B cell (primary cell): ENCODE measurements around the gene XYLT1. TPM values are rescaled to one million over a fixed set of nuclear protein-coding genes. Genes with fewer than 3 reads are reported as not detected.

Experiments
- ATAC-seq: fragments of 200-7000 bp; cut with Tn5 transposase; one replicate; pipeline ENCODE4 v1.10.0; 2021; ENCODE audit warnings: low read depth, mild to moderate bottlenecking, moderate number of reproducible peaks, moderate library complexity
- CTCF ChIA-PET: fragments of 350-600 bp; sonication (Branson Sonifier 250); formaldehyde crosslinking; loops from one replicate; lab custom pipeline; 2021; ENCODE audit warnings: antibody characterized with exemption, inconsistent platforms; lab: Charles Lee
- POLR2A ChIA-PET: fragments of 350-600 bp; sonication (Branson Sonifier 250); formaldehyde crosslinking; loops from one replicate; lab custom pipeline; 2021; ENCODE audit warnings: antibody characterized with exemption; lab: Charles Lee
- DNase-seq: peaks from one replicate; pipeline ENCODE4 v3.0.0; 2013
- H2AFZ ChIP-seq: 2 replicates; pipeline ENCODE4 v1.6.1; 2012; ENCODE audit warnings: mild to moderate bottlenecking, low read depth, low read length; ENCODE audit not compliant: insufficient read depth, poor library complexity, severe bottlenecking
- H3K27ac ChIP-seq, 2 donors: 1 replicate in 1 of 2; 2 replicates in 1 of 2; pipeline ENCODE4 v1.5.1; 2012 to 2013; ENCODE audit warnings: low read length in 2 of 2, mild to moderate bottlenecking in 2 of 2, moderate library complexity in 1 of 2
- H3K27me3 ChIP-seq, 4 experiments: fragments of 200-600 bp in 1 of 4; sonication (generic) in 1 of 4; replicated peaks in 1 of 4; 1 replicate in 2 of 4; 2 replicates in 2 of 4; pipeline versions ENCODE4 v1.6.1 to v1.7.0; 2013 to 2016; ENCODE audit warnings: low read length in 3 of 4, mild to moderate bottlenecking in 2 of 4, mixed read lengths in 1 of 4, moderate library complexity in 1 of 4; ENCODE audit not compliant: insufficient read depth in 4 of 4, control insufficient read depth in 3 of 4; ENCODE audit errors: control extremely low read depth in 1 of 4
- H3K36me3 ChIP-seq, 2 experiments: replicated peaks in 1 of 2; 1 replicate in 1 of 2; 2 replicates in 1 of 2; pipeline versions ENCODE4 v1.6.1 to v1.7.1; 2013; ENCODE audit warnings: low read length in 1 of 2; ENCODE audit not compliant: insufficient read depth in 2 of 2, control insufficient read depth in 1 of 2; ENCODE audit errors: control extremely low read depth in 1 of 2, extremely low read depth in 1 of 2
- H3K4me1 ChIP-seq, 2 donors: fragments of 200-600 bp in 1 of 2; sonication (generic) in 1 of 2; 1 replicate in 1 of 2; 2 replicates in 1 of 2; pipeline versions ENCODE4 v1.5.1 to v1.6.1; 2013 to 2017; ENCODE audit warnings: low read length in 2 of 2; ENCODE audit not compliant: control insufficient read depth in 2 of 2, insufficient read depth in 2 of 2
- H3K4me2 ChIP-seq: replicated peaks from 2 replicates; pipeline ENCODE3; 2012; ENCODE audit warnings: mild to moderate bottlenecking, low read depth, low read length; ENCODE audit not compliant: poor library complexity, severe bottlenecking
- H3K4me3 ChIP-seq, 5 experiments: fragments of 200-600 bp in 1 of 5; sonication (generic) in 1 of 5; 1 replicate in 3 of 5; 2 replicates in 2 of 5; pipeline versions ENCODE4 v1.5.1 to v1.7.0; 2011 to 2016; ENCODE audit warnings: low read length in 4 of 5, mild to moderate bottlenecking in 4 of 5, low read depth in 2 of 5, control low read depth in 1 of 5, moderate library complexity in 1 of 5; ENCODE audit not compliant: insufficient read depth in 1 of 5; ENCODE audit errors: control extremely low read depth in 1 of 5, extremely low read depth in 1 of 5
- H3K79me2 ChIP-seq: fragments of 200-600 bp; sonication (generic); one replicate; pipeline ENCODE4 v1.6.0; 2016; ENCODE audit warnings: low read length; ENCODE audit not compliant: control insufficient read depth, insufficient read depth
- H3K9ac ChIP-seq: fragments of 200-600 bp; sonication (generic); 2 replicates; pipeline ENCODE4 v1.6.1; 2017; ENCODE audit warnings: mild to moderate bottlenecking, low read length, moderate library complexity
- H3K9me3 ChIP-seq, 3 donors: one replicate each; pipeline versions ENCODE4 v1.6.1 to v1.7.1; 2013; ENCODE audit warnings: low read length in 2 of 3; ENCODE audit not compliant: control insufficient read depth in 2 of 3, insufficient read depth in 1 of 3; ENCODE audit errors: control extremely low read depth in 1 of 3
- H4K20me1 ChIP-seq: 2 replicates; pipeline ENCODE4 v1.6.0; 2012; ENCODE audit warnings: mild to moderate bottlenecking, low read length; ENCODE audit not compliant: insufficient read depth, control insufficient read depth, poor library complexity, severe bottlenecking
- H3K27ac Mint-ChIP-seq: one replicate; pipeline ENCODE4 v1.8.0; 2021; ENCODE audit warnings: mixed read lengths
- H3K27me3 Mint-ChIP-seq: one replicate; pipeline ENCODE4 v1.8.0; 2021; ENCODE audit warnings: mixed read lengths
- H3K4me1 Mint-ChIP-seq: one replicate; pipeline ENCODE4 v1.8.0; 2021; ENCODE audit warnings: mixed read lengths
- H3K4me3 Mint-ChIP-seq: one replicate; pipeline ENCODE4 v1.8.0; 2021; ENCODE audit warnings: mixed read lengths
- H3K9me3 Mint-ChIP-seq: one replicate; pipeline ENCODE4 v1.8.0; 2022; ENCODE audit warnings: mixed read lengths; ENCODE audit not compliant: insufficient read depth
- EZH2 ChIP-seq: IDR thresholded peaks from 2 replicates; pipeline ENCODE4 v1.6.1; 2012; ENCODE audit warnings: borderline replicate concordance, low read depth, mild to moderate bottlenecking, moderate library complexity, low read length; ENCODE audit not compliant: insufficient read depth, poor library complexity, severe bottlenecking
- WGBS: methylation state at CpG from one replicate; pipeline ENCODE4 v1.1.5; 2013; ENCODE audit warnings: missing lambda C conversion rate; ENCODE audit not compliant: insufficient coverage; 5-methylcytosine and 5-hydroxymethylcytosine counted together
- intact Hi-C: fragments of 100-400 bp; cut with micrococcal nuclease; formaldehyde crosslinking; loops from one replicate; pipeline ENCODE4 v1.10.0; 2022
- polyA plus RNA-seq: library from polyadenylated mRNA; depleted of rRNA; stranded (reverse); fragments of >200 nt; gene quantifications from 2 replicates; pipeline ENCODE4 v1.2.3, GENCODE V29; 2012
- total RNA-seq, 2 donors: library from RNA; stranded (reverse); fragments of 120-200 nt in 1 of 2; gene quantifications; 1 replicate in 1 of 2; 2 replicates in 1 of 2; pipeline versions ENCODE4 v1.2.3 to v1.2.4, GENCODE V29; 2013 to 2022
- TF ChIP-seq, protein P1 (sequence below): fragments of 200-600 bp; IDR thresholded peaks from one replicate; pipeline ENCODE4 v1.8.0; 2022; ENCODE audit warnings: antibody characterized with exemption, mild to moderate bottlenecking

XYLT1 gene
- total and polyA plus RNA-seq, 2 donors (not counting 1 experiment from before 2014, with no cell fraction given): 8.7 to 59.6 TPM

GRCh38 chr16:17338244-17338643 is 132.5 kb downstream of the XYLT1 start:
- 100% methylated on average over 6 of the region's 7 CpGs for WGBS
- Histone ChIP-seq H3K4me2 (no peak overlapping the region), H3K79me2 (peaks cover 33% of the 10 kb centered on the region), H3K27me3 (no peaks in the 10 kb centered on the region), H3K9ac (no peak overlapping the region), H3K9me3 (no peaks in the 10 kb centered on the region), H4K20me1 (no peaks in the 10 kb centered on the region), H3K36me3 (peaks cover 0 to 4% of the 10 kb centered on the region in 2 experiments), H2AFZ (no peak overlapping the region), H3K4me1 (peaks cover 30 to 32% of the 10 kb centered on the region in 2 donors), H3K4me3 (no peak overlapping the region), H3K27ac (no peak overlapping the region)
- POLR2A ChIA-PET: interaction anchor here (0.6 kb wide), 1 partner anchor 12 kb away, joined by 3 read pairs; no protein-coding TSS in a partner anchor
- H3K27me3 Mint-ChIP-seq: no peaks in the 10 kb centered on the region
- no peaks in the 10 kb centered on the region for H3K9me3 Mint-ChIP-seq
- TF ChIP-seq, protein P1, sequence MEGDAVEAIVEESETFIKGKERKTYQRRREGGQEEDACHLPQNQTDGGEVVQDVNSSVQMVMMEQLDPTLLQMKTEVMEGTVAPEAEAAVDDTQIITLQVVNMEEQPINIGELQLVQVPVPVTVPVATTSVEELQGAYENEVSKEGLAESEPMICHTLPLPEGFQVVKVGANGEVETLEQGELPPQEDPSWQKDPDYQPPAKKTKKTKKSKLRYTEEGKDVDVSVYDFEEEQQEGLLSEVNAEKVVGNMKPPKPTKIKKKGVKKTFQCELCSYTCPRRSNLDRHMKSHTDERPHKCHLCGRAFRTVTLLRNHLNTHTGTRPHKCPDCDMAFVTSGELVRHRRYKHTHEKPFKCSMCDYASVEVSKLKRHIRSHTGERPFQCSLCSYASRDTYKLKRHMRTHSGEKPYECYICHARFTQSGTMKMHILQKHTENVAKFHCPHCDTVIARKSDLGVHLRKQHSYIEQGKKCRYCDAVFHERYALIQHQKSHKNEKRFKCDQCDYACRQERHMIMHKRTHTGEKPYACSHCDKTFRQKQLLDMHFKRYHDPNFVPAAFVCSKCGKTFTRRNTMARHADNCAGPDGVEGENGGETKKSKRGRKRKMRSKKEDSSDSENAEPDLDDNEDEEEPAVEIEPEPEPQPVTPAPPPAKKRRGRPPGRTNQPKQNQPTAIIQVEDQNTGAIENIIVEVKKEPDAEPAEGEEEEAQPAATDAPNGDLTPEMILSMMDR: no peak
- TF ChIP-seq EZH2: no peak
- no peak for DNase-seq
- intact Hi-C loops: no loop called here
- CTCF ChIA-PET: no interaction called here
- no peak for ATAC-seq
- peak overlapping the region; percentile 12 for H3K27ac Mint-ChIP-seq
- peaks cover 44% of the 10 kb centered on the region for H3K4me1 Mint-ChIP-seq
- no peak overlapping the region for H3K4me3 Mint-ChIP-seq

GRCh38 chr16:17336530-17336900 is 134.2 kb downstream of the XYLT1 start:
- H3K27ac Mint-ChIP-seq: no peak overlapping the region

More at GRCh38 chr16:17336530-17336900, 134.2 kb downstream of the XYLT1 start:
- Mint-ChIP-seq H3K4me1 (peaks cover 27% of the 10 kb centered on the region), H3K9me3 (no peaks in the 10 kb centered on the region), H3K27me3 (no peaks in the 10 kb centered on the region), H3K4me3 (no peak overlapping the region)
- intact Hi-C loops: no loop called here
- Histone ChIP-seq H3K79me2 (peaks cover 29% of the 10 kb centered on the region), H3K36me3 (peaks cover 0 to 4% of the 10 kb centered on the region in 2 experiments), H4K20me1 (no peaks in the 10 kb centered on the region), H2AFZ (no peak overlapping the region), H3K9me3 (no peaks in the 10 kb centered on the region), H3K9ac (no peak overlapping the region), H3K27me3 (no peaks in the 10 kb centered on the region), H3K4me3 (no peak overlapping the region), H3K4me1 (peaks cover 12 to 15% of the 10 kb centered on the region in 2 donors), H3K4me2 (no peak overlapping the region), H3K27ac (no peak overlapping the region)
- TF ChIP-seq, protein P1: no peak
- TF ChIP-seq EZH2: no peak
- POLR2A ChIA-PET: no interaction called here
- DNase-seq: no peak
- CTCF ChIA-PET: no interaction called here
- ATAC-seq: no peak
- whole genome bisulfite sequencing: 94% methylated on average over 7 of the region's 8 CpGs
